ENCODE data around the gene PHC3.

Gene PHC3

DNA sequence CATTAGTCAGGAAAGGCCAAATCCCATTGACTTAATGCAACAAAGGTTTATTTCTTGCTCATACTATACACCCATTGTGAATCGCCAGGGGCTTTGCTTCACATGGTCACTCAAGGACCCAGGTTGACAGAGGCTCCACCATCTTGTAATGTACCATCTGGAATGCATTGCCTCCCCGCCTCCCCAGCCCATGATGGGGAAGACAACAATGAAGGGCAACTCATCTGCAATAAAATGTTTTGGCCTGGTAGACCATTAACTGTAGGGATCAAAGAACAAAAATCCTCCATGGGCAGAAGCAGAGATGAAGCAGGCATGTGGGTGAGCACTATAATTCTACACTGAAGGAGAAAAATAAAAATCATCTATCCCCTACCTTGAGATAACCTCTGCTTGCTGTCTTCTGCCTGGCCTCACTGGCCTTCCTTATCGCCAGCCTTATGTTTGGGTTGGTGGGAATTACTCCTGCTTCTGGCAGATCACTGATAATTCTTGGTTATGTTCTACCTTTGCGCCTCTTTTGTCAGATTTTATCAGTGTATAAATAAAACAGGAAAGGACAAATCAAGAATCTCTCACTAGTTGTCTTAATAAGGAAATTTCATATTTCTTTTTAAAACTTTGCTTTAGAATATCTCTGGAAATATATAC is 106.0 kb downstream of the PHC3 start:
- no peak for DNase-seq

DNA sequence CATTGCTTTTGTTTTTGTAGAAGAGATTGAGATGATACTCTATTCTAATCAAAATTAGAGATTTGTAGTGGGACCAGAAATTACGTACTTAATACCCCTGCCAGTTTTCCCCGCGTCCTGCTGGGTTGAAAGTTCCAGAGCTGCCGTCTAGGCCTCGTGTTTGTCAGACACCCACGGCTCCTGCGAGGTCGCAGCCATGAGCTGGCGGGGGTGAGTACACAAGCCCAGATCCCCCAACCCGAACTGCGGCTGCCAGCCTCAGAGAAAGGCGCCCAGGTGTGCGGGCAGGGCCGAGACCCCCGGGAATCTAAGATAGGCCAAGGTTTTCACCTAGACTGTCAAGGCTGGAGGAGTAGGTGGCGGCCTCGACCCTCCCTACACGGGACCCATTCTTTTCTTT is 117.4 kb downstream of the PHC3 start:
- no peak for DNase-seq

DNA sequence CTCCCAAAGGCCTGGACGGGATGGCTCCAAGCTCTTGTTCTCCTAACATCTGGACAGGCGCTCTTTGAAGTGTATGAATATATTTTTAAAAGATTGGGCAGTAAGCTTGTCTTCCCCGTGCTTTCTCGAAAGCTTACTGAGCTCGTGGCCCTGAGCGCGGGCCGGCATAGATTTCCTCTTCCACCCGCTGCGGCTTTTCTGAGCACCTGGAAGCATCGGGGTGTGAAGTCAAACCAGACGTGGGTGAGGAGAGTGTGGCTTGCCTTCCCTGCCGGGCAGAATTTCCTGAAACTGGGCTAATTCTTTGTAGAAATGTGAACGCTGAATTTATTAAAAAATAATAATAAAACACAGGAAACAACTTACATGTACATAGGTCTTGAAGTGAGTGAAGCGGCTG is 117.8 kb downstream of the PHC3 start:
- no peak for DNase-seq

DNA sequence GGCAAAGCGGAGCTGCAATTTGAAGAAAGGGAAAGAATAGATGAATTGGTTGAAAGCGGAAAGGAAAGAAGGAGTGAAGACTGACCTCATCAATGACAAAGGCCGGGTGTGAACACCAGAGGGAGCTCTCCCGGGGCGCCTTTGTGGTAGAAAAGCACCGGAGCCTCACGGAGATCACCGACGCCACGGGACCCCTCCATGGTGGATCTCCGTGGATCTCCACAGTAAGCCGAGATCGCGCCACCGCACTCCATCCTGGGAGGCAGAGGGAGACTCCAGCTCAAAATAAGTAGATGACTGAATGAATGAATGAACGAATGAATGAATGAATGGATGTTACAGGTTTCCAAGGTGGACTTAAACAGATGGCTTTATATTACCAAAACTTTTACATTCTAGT is 118.8 kb downstream of the PHC3 start:
- no peak for DNase-seq

DNA sequence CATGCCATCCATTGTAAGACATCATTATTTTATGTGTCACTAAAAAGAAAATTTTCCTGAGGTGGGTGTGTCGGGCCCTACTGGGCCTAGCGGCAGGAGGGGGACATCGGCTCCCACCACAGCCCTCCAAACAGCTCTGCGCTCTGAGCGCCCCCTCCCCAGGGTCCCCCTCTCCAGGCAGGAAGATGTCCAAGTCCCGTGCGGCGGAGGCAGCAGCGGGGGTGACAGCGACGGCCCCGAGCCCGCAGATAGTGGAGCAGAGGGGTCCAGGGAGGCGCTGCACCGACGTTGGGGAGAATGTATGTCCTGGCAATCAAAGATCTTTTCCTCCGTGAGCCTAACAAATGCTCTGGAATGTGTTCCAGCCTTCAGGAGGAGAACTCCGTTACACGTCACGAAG is 119.5 kb downstream of the PHC3 start:
- DNase-seq, result no peak

DNA sequence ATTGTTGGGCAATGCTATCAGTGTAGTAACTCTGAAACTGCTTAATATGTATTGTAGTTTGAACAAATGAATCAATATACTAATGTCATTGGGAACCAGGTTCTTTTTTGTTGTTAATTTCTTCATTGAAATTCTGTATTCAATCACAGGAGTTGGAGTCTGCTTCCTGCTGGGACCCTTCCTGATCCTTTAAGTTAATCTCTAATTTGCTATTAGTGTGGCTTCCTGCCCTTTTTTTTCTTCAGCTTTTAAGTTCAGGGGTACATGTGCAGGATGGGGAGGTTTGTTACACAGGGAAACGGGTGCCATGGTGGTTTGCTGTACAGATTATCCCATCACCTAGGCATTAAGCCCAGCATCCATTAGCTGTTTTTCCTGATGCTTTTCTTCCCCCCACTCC is 122.1 kb downstream of the PHC3 start:
- DNase-seq, result no peak

DNA sequence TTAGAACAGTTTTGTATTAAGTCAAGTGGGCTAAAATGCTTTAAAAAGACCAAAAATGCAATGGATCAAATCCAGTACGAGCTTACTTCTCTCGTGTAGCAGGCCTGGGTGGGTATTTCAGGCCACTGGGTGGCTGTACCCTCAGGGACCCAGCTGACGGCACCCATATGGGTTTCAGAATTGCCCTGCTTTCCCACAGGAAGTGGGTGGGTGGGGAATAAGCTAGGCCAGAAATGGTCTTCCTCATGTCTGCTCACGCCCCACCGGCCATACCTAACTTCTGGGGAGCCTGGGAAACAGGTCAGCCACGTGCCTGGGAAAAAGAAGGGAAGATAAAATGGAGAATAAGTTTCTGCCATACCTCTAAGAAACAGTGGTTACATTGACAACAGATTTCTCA is 123.4 kb downstream of the PHC3 start:
- no peak for DNase-seq

DNA sequence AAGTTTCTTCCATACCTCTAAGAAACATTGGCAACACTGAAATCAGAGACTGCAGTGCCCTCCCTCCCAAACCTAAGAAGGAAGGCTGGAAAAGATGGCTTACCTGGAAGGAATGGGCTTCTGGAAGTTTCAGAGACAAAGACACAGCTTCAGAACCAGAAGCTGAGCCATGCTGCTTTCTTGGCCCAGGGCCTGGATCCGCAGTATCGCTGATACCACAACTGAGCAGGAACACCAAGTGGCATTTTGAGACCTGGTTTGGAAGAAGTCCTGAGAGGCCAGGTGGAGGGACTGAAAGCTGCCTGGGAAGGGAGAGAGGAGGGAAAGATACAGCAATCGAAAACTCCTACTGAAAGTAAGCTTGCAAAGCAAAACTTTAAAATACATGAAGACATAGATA is 124.0 kb downstream of the PHC3 start:
- no peak for DNase-seq

DNA sequence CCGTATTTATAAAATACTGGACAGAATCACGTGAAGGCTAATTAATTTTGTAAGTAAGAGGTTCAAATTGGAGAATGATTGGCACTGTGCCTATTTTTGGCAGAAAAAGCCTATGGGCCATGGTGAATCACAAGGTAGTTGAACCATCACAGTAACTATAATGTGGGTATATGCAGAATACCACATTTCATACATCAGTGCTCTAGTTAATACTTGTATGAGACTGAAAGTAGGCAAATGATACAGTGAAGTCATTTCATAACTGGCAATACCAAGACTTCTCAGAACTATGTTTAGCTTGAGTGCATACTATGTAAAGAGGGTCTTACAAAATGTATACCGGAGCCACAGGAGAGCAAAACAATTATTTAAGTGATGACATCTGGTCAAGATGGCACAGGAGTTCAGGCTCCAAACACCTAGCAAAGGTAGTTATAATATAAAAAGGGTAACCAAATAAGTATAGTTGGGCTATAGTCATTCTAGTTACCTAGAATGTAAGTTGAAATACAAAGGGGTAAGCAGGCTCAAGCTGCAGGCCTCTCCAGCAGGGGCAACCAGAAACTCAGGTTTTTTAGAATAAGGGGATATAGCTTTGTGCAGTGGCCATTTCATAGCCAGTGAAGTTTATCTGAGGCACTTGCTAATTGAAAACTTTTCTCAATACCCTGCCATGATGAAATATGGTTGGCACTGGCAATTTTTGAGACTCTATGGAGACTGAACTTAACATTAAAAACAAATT is 124.7 kb downstream of the PHC3 start:
- DNase-seq, result no peak

DNA sequence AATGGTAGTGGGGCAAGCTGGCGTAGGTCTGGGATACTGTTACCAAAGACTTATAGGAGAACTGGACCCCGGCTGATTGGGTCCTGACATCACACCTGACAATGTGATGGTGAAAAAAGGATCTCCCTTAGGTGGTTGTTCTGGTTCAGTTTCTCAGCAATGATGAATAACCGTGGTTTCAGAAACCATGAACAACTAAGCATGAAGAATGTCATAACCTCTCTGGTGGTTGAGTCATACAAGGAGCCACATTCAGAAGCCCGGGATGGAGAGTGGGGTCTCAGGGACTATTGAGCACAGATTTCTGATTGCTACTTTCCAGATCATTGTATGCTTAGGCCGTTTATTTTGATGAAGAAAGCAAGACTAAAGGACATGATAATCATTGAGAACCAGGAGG is 126.3 kb downstream of the PHC3 start:
- DNase-seq, result no peak

DNA sequence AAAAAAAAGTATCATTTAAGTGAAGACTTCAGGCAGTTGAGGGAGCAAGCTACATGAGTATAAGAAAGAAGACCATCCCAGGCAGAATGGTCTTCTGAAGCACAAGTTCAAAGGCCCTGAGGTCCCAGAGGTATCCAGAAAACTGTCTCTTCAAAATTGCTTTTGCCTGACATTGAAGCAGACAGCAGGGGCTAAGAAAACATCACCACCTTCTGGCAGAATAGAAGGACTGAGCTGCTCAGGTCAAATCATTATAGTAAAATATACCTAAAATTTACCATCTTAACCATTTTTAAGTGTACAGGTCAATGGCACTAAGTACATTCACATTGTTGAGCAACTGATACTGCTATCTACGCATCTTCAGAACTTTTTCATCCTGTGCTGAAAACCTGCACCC is 127.3 kb downstream of the PHC3 start:
- no peak for DNase-seq

DNA sequence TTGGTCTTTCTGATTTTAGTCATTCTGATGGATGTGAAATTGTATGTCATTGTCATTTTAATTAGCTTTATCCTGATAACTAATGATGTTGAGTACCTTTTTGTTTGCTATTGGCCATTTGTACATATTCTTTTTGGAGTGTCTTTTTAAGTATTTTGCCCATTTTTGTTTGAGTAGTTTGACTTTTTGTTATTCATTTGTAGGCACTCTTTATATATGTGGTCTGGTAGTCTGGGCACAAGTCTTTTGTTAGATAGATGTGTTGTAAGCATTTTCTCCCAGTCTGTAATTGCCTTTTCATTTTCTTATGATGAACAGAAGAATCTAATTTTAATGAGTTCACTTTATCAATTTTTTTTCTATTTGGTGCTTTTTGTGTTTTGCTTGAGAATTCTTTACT is 129.1 kb downstream of the PHC3 start:
- no peak for DNase-seq

DNA sequence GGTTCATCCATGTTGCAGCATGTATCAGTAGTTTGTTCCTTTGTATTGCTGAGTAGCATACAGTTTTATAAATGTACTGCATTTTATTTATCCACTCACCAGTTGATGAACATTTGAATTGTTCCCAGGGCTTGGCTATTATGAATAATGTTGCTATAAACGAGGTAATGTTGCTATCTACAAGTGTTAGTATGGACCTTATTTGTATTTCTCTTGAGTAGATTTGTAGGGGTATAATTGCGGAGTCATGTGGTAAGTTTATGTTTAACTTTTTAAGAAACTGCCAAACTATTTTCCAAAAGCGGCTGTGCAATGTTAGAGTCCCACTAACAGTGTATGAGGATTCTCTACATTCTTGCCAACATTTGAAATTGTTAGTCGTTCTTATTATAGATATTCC is 130.8 kb downstream of the PHC3 start:
- DNase-seq, result no peak

DNA sequence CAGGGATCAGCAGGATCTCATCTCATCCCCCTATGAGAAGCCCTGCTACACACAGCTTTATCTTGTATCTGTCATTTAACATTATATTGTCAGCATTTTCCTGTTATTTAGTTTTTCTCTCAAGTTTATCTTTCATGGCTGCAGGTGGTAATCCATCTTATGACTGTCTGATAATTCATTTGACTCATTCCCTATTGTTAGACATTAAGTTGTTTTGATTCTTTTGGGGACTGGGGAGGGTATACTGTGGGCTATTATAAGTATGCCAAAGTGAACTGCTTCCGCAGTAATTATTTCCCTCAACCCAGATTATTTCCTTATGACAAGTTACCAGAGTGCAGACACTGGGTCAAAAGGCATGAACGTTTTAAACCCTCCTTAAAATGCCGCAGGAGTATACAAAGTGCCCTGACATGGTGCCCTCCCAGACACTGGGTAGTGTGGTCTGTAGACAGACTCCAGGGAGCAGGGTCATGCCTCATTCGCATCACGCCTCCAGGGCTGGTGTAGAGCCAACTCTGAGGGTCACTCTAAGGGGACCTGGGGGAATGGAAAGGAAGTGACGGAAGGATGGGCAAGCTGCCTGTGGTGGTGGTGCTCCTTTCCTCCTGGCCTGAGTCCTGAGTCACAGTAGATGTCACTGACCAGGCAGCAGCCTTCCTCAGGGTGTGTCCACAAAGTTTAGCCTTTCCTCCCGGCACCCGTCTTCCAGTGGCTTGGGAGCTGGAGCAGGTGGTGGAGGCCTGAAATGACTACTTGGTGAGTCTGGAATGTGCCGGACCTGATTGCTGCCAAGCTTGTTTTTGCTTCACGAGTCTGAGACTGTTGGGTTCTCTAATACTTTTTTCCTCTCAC is 132.2 kb downstream of the PHC3 start:
- DNase-seq, result no peak

DNA sequence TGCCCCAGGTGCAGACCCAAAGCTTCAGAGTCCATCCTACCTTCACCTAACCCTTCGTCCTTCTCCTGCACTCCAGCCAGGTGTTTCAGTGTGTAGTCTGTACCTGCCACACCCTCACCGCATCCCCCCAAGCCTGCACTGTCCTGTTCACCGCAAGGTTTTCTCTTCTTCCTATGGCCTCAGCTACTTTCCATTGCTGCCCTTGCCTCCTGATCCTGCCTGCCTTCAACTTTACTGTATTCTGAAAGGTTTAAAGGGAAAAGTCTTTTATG is 134.5 kb downstream of the PHC3 start:
- no peak for DNase-seq

DNA sequence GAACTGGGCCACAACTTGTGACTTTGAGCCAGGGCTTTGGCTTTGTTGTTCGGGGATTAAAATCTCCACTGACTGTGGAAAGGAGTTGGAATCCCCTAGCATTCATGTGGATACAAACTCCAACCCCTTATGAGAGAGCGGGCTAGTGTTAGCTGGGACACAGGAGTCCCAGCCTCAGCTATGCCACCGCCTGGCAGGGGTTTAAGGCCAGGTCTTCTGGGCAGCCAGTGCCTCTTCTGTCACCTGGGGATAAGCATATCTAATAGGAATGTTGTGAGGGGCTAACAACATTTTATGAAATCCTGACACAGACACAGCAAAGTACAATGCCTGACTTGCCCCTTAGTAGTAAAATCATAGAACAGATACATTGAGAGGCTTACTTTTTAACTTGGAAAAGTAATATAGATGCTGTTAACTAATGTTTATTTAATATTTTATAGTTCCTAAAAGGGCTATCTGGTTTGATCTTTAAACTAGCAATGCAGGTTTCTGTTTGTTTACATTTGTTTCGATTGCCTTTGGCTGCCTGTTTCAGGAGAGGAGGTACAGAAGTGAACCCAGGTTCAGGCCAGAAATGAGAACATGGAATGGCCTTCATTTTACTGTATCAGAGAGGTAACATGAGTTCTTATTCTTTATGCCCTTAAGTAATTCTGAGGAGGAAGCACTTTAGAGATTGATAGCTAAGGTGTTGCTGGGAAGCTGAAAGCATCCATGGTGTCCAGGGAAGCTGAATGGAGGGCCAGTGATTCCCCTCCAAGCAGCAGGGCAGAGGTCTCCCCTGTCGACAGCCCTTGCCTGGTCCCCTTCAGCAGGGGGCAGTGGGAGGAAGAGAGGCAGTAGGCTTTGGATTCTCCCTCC is 135.0 kb downstream of the PHC3 start:
- DNase-seq, result no peak

DNA sequence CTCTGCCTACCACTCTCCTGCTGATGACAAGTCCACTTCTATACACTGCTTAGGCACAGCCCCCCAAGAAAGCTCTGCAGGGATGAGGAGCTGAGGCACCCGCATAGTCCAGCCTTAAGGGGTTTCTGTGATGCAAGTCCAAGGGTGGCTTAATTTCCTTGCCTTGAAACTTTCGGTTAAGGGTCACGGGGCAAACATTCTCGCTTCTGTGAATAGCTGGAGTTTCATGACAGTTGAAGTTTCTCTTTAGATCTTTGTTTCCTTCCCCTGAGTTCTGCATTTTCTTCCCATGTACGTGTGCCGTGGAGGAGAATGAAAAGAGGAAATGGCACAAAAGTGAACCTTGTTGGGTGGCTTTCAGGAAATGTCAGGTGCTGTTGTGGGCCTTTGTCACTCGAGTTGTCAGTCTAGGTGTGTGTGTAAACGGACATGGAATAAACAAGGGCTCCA is 136.7 kb downstream of the PHC3 start:
- no peak for DNase-seq

DNA sequence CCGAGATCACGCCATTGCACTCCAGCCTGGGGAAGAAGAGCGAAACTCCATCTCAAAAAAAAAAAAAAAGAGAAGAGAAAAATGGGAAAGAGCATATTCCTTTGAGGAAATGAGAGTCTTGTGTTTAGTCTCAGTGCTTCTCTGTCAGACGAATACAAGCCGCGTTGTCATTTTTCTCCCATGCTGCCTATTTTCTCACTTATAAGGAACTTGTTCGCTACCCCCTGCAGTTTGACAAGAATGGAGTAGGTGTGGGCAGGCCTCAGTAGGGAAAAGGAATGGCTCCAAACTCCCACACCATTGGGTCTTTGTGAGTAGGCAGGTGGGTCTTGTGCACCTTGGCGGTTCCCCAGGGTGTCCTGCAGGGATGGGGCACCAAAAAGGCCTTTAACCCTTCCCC is 137.3 kb downstream of the PHC3 start:
- no peak for DNase-seq

DNA sequence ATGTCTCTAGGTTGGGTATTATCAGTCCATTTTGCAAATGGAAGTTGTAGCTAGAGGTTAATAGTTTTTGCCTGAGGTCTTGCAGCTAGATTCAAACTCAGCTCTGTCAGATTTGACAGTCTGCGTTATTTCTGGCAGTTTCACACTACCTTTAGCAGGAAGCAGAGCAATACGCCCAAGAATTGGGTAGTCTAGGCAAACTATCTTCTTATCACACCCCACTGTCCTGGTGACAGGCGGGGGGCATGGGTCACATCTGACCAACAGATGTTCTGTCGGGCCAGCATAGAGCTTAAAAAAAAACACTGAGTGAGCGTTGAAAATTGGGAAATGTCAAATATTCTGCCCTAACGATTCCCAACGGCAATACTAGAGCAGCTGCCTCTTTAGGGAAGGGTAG is 138.0 kb downstream of the PHC3 start:
- DNase-seq, result no peak

DNA sequence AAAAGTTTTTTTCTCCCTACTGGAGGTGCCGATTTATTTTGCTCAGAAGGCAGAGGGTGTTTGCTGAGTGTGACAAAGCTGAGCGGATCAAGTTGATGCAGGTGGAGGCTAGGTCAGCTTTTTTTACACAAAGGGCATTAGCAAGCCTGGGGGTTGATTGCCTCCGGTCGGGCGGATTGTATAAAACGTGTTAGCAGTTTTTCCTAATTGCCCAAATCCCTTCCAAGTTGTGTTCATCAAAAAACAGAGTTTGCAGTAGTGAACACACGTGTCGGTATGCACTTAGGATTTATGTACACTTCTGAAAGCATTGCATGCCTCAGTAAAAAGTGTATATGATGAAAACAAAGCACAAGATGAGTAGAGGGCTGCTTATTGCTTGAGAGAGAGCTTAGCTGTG is 141.1 kb downstream of the PHC3 start:
- no peak for DNase-seq

DNA sequence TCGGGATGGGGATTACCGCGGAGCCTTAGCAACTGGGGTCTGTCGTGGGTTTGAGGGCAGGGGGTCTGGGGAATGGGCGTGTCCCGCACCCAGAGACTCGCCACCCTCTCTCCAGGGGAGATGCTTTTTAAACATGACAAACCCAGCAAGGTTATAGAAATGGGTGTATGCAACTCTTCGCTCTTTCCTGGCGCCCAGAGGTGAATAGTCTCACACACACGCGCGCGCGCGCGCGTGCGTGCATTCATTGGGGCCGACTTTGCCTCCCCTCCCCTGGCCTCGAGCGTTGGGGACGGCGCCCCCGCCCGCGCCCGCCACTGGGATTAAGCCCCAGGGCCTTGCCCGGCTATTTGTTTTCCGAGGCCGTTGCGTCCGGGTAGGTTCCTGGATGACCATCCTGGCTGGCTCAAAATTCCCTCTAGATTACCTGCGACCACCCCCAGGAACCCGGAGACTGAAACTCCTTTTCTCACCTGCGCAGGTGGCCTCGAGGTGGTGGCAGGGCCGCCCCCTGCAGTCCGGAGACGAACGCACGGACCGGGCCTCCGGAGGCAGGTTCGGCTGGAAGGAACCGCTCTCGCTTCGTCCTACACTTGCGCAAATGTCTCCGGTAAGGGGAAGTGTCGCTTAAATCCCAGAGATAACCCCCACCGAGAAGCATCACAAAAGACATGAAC is 143.0 kb downstream of the PHC3 start:
- peak; percentile 16 for DNase-seq

Measured in NCI-H2029 treated with DMSO at 0.1 percent for 48 hours (cell line).